ENCODE results near the gene LMF1. TPM values are rescaled to one million over a fixed set of nuclear protein-coding genes. Genes with fewer than 3 reads are reported as not detected.

Gene LMF1
- total and polyA plus RNA-seq, 9 of the 15 experiments (the other 6 are each of a cell fraction or from before 2014, with no cell fraction given), result 0.11 to 1.6 (median 0.55) TPM; not detected in 1

GRCh38 chr16:933581-933980 lies 37.2 kb downstream of the LMF1 start (continued):
- TF ChIP-seq TEAD2 (tag; IDR thresholded peaks at IDR 0.05), result no peak
- no peak for TF ChIP-seq HNRNPH1 (optimal IDR thresholded peaks at IDR 0.05; ENCODE audit: low read depth, low read length)

- 17% methylated on average over 21 of the region's 21 CpGs for WGBS (ENCODE audit: insufficient coverage, low coverage, missing lambda C conversion rate)
- no peaks in the 10 kb centered on the region for H3K36me3 ChIP-seq (ENCODE audit: control insufficient read depth, insufficient read depth, low read length)
- H3K4me1 ChIP-seq (replicated peaks in 1 of 2; ENCODE audit: control insufficient read depth in 2 of 2, insufficient read depth in 2 of 2, low read length in 2 of 2), result peaks cover 0 to 12% of the 10 kb centered on the region in 2 experiments; a peak in 1 of 5 replicates
- ATAC-seq (no peak), DNase-seq (ENCODE audit: extremely low read depth in 1 of 4, low spot score in 3 of 4) (no peak), FAIRE-seq (no peak)
- no peak overlapping the region for H3K4me2 ChIP-seq (ENCODE audit: insufficient read depth, low read length)
- peaks cover 56 to 94% of the 10 kb centered on the region in 2 experiments for H3K27me3 ChIP-seq (ENCODE audit: control insufficient read depth in 2 of 2, insufficient read depth in 2 of 2, low read length in 2 of 2)
- no peaks in the 10 kb centered on the region for H3K79me2 ChIP-seq (ENCODE audit: control insufficient read depth, insufficient read depth, low read length)
- H3K27ac ChIP-seq (ENCODE audit: extremely low read depth, low read depth, low read length), result no peak overlapping the region
- BruUV-seq (replicated peaks), result no TSS peak
- H3K4me3 ChIP-seq, result no peak overlapping the region
- peak overlapping the region in 1 of 2 experiments; percentile 5; a peak in 1 of 4 replicates for H3K9ac ChIP-seq (ENCODE audit: insufficient read depth in 1 of 2, low read depth in 2 of 2, low read length in 2 of 2)
- H4K20me1 ChIP-seq (replicated peaks; ENCODE audit: control insufficient read depth, insufficient read depth, low read length), result peaks cover 24% of the 10 kb centered on the region
- intact Hi-C loops (cut with micrococcal nuclease), result no loop called here
- ChIA-PET CTCF (ENCODE audit: low intra/inter-chr PET ratio) (no interaction called here), POLR2A (no interaction called here)
- H3K9me3 ChIP-seq (replicated peaks; ENCODE audit: control insufficient read depth, insufficient read depth, low read depth, low read length), result no peaks in the 10 kb centered on the region
- in situ Hi-C loops (cut with MboI), result no loop called here
- H2AFZ ChIP-seq (ENCODE audit: low read depth, low read length), result no peak overlapping the region
- no peaks in the 10 kb centered on the region for H3K9me1 ChIP-seq (ENCODE audit: control insufficient read depth, insufficient read depth, low read length)
- TF ChIP-seq USF1 (CRISPR knock-in tag; IDR thresholded peaks at IDR 0.05) (no peak), E2F4 (CRISPR knock-in tag; IDR thresholded peaks at IDR 0.05; ENCODE audit: low read depth) (no peak), JUNB (CRISPR knock-in tag; conservative IDR thresholded peaks at IDR 0.05) (no peak), ZNF354B (CRISPR knock-in tag; IDR thresholded peaks at IDR 0.05) (no peak), NBN (IDR thresholded peaks at IDR 0.05; ENCODE audit: low read depth) (no peak), AFF4 (CRISPR knock-in tag; IDR thresholded peaks at IDR 0.05) (no peak), BRF1 (IDR thresholded peaks at IDR 0.05; ENCODE audit: borderline replicate concordance, extremely low read depth, insufficient read length) (no peak), RBBP5 (IDR thresholded peaks at IDR 0.05; ENCODE audit: borderline replicate concordance, insufficient read depth, low read length, poor library complexity, severe bottlenecking) (no peak), DEAF1 (CRISPR knock-in tag; IDR thresholded peaks at IDR 0.05) (no peak), ZNF282 (CRISPR knock-in tag; IDR thresholded peaks at IDR 0.05) (no peak), GTF2E2 (tag; IDR thresholded peaks at IDR 0.05) (no peak)
Measured at GRCh38 chr16:932831-933330, 37.9 kb downstream of the LMF1 start.

Data from K562 (cell line).